Esophagus (tissue), 2 donors: ENCODE data around the gene RAD51B. TPM values are rescaled to one million over a fixed set of nuclear protein-coding genes. Genes with fewer than 3 reads are reported as not detected.

Experiments used
- H3K27ac ChIP-seq, 2 donors: one replicate each; pipeline ENCODE4 v1.5.1; 2013; ENCODE audit warnings: low read depth in 2 of 2, mild to moderate bottlenecking in 2 of 2, inconsistent platforms in 1 of 2, low read length in 1 of 2, moderate library complexity in 1 of 2
- H3K27me3 ChIP-seq, 2 donors: one replicate each; pipeline ENCODE4 v1.6.1; 2013; ENCODE audit warnings: low read length in 2 of 2, control low read depth in 1 of 2, mild to moderate bottlenecking in 1 of 2; ENCODE audit not compliant: insufficient read depth in 2 of 2, control insufficient read depth in 1 of 2
- H3K36me3 ChIP-seq, 2 donors: one replicate each; pipeline ENCODE4 v1.6.1; 2013; ENCODE audit warnings: low read length in 1 of 2; ENCODE audit not compliant: control insufficient read depth in 2 of 2, insufficient read depth in 2 of 2
- H3K4me1 ChIP-seq, 2 donors: one replicate each; pipeline ENCODE4 v1.6.1; 2013; ENCODE audit warnings: low read length in 1 of 2; ENCODE audit not compliant: control insufficient read depth in 2 of 2, insufficient read depth in 2 of 2
- H3K4me3 ChIP-seq, 2 donors: one replicate each; pipeline ENCODE4 v1.5.1; 2013; ENCODE audit warnings: low read length in 2 of 2, mild to moderate bottlenecking in 2 of 2, low read depth in 1 of 2, moderate library complexity in 1 of 2
- H3K9me3 ChIP-seq, 2 donors: one replicate each; pipeline ENCODE4 v1.6.1; 2013; ENCODE audit warnings: mild to moderate bottlenecking in 2 of 2, low read depth in 1 of 2, low read length in 1 of 2, moderate library complexity in 1 of 2; ENCODE audit not compliant: control insufficient read depth in 2 of 2, insufficient read depth in 1 of 2
- WGBS, 2 donors: extraction: QIAGEN DNeasy Blood & Tissue Kit; methylation state at CpG; one replicate each; pipeline ENCODE4 v1.1.7; 2013; 5-methylcytosine and 5-hydroxymethylcytosine counted together
- polyA plus RNA-seq, 2 donors: library from polyadenylated mRNA; stranded (reverse); fragments of 200-250 nt; gene quantifications; one replicate each; pipeline ENCODE4 v1.2.3, GENCODE V29; 2013
- donor health status: healthy with polysubstance abuse.
- donor health status: Bipolar disorder and iron deficiency.

Gene RAD51B
- polyA plus RNA-seq, 2 donors = 3.2 to 4.0 TPM

- 92 to 94% methylated on average over 7 of the region's 7 CpGs for WGBS, 2 donors
- Histone ChIP-seq H3K36me3 (no peaks in the 10 kb centered on the region), H3K27me3 (no peaks in the 10 kb centered on the region)
Measured at GRCh38 chr14:68316078-68316868, 496.7 kb downstream of the RAD51B start.

GRCh38 chr14:68317239-68317638, 497.7 kb downstream of the RAD51B start:
- Histone ChIP-seq H3K36me3 (no peaks in the 10 kb centered on the region), H3K27me3 (no peaks in the 10 kb centered on the region), H3K27ac (no peak overlapping the region), H3K9me3 (no peaks in the 10 kb centered on the region), H3K4me3 (no peak overlapping the region), H3K4me1 (peaks cover 0 to 2% of the 10 kb centered on the region in 2 donors)
- WGBS, 2 donors = 94 to 96% methylated on average over 3 of the region's 3 CpGs

More at GRCh38 chr14:68316078-68316868, 496.7 kb downstream of the RAD51B start:
- Histone ChIP-seq H3K4me3 (no peak overlapping the region), H3K27ac (no peak overlapping the region), H3K4me1 (peaks cover 0 to 2% of the 10 kb centered on the region in 2 donors), H3K9me3 (no peaks in the 10 kb centered on the region)

- Histone ChIP-seq H3K4me1 (no peaks in the 10 kb centered on the region), H3K9me3 (no peaks in the 10 kb centered on the region), H3K27ac (no peak overlapping the region), H3K36me3 (no peaks in the 10 kb centered on the region), H3K4me3 (no peak overlapping the region), H3K27me3 (no peaks in the 10 kb centered on the region)
- WGBS, 2 donors = 58 to 64% methylated on average over 2 of the region's 2 CpGs
Measured at GRCh38 chr14:68318828-68319227, 499.2 kb downstream of the RAD51B start.

GRCh38 chr14:68320495-68320894, 500.9 kb downstream of the RAD51B start:
- no peaks in the 10 kb centered on the region for H3K4me1 ChIP-seq
- 78 to 95% methylated on average over 1 of the region's 1 CpG for WGBS, 2 donors

GRCh38 chr14:68322940-68323620, 503.5 kb downstream of the RAD51B start:
- Histone ChIP-seq H3K27me3 (no peaks in the 10 kb centered on the region), H3K4me3 (no peak overlapping the region), H3K27ac (no peak overlapping the region), H3K4me1 (no peaks in the 10 kb centered on the region), H3K9me3 (no peaks in the 10 kb centered on the region), H3K36me3 (no peaks in the 10 kb centered on the region)
- 88 to 90% methylated on average over 4 of the region's 4 CpGs for WGBS, 2 donors

More at GRCh38 chr14:68320495-68320894, 500.9 kb downstream of the RAD51B start:
- Histone ChIP-seq H3K4me3 (no peak overlapping the region), H3K36me3 (no peaks in the 10 kb centered on the region), H3K9me3 (no peaks in the 10 kb centered on the region), H3K27me3 (no peaks in the 10 kb centered on the region), H3K27ac (no peak overlapping the region)

GRCh38 chr14:68325267-68325807, 505.8 kb downstream of the RAD51B start:
- Histone ChIP-seq H3K27ac (no peak overlapping the region), H3K4me3 (no peak overlapping the region), H3K36me3 (no peaks in the 10 kb centered on the region), H3K9me3 (no peaks in the 10 kb centered on the region), H3K27me3 (no peaks in the 10 kb centered on the region), H3K4me1 (no peaks in the 10 kb centered on the region)
- WGBS, 2 donors = 93 to 95% methylated on average over 5 of the region's 5 CpGs

GRCh38 chr14:68327231-68327630, 507.7 kb downstream of the RAD51B start:
- Histone ChIP-seq H3K4me3 (no peak overlapping the region), H3K4me1 (no peaks in the 10 kb centered on the region), H3K27ac (no peak overlapping the region), H3K36me3 (no peaks in the 10 kb centered on the region), H3K27me3 (no peaks in the 10 kb centered on the region), H3K9me3 (no peaks in the 10 kb centered on the region)
- WGBS, 2 donors = 86% methylated on average over 3 of the region's 3 CpGs

- H3K27me3 ChIP-seq = no peaks in the 10 kb centered on the region
- H3K36me3 ChIP-seq = no peaks in the 10 kb centered on the region
- no peaks in the 10 kb centered on the region for H3K9me3 ChIP-seq
- H3K4me1 ChIP-seq = no peaks in the 10 kb centered on the region
- H3K27ac ChIP-seq = no peak overlapping the region
- WGBS, 2 donors = 86 to 91% methylated on average over 3 of the region's 3 CpGs
- H3K4me3 ChIP-seq = no peak overlapping the region
Measured at GRCh38 chr14:68328509-68328908, 508.9 kb downstream of the RAD51B start.

GRCh38 chr14:68331426-68331825, 511.8 kb downstream of the RAD51B start:
- H3K4me1 ChIP-seq = no peaks in the 10 kb centered on the region
- H3K27ac ChIP-seq = no peak overlapping the region
- no peak overlapping the region for H3K4me3 ChIP-seq
- H3K36me3 ChIP-seq = no peaks in the 10 kb centered on the region
- H3K27me3 ChIP-seq = no peaks in the 10 kb centered on the region
- no peaks in the 10 kb centered on the region for H3K9me3 ChIP-seq
- WGBS, 2 donors = 87 to 94% methylated on average over 2 of the region's 2 CpGs
